GM12878 (cell line): ENCODE results near the gene ANKS1A. TPM values are rescaled to one million over a fixed set of nuclear protein-coding genes. Genes with fewer than 3 reads are reported as not detected.
"Not testable (repeated sequence)": the region's sequence is repeated elsewhere in the genome, so short reads cannot be mapped to it uniquely, and the experiment has no call there.

Experiments used
- ATAC-seq: fragments of 200-7000 bp; cut with Tn5 transposase; 3 replicates; pipeline ENCODE4 v1.9.1; 2020; ENCODE audit warnings: mild to moderate bottlenecking, moderate library complexity
- BruUV-seq: library from RNA; stranded (reverse); fragments of 400-500 nt; replicated peaks from 2 replicates; lab custom pipeline; 2021; lab: Mats Ljungman, UMichigan
- CTCF ChIA-PET: fragments of 300-600 bp; sonication (Branson Sonifier 250); formaldehyde crosslinking; extraction: SDS; loops from one replicate; lab custom pipeline; 2021; ENCODE audit warnings: inconsistent platforms; lab: Yijun Ruan, JAX
- POLR2A ChIA-PET: fragments of 350-600 bp; formaldehyde crosslinking; extraction: SDS; loops from one replicate; lab custom pipeline; 2021; ENCODE audit warnings: inconsistent platforms; lab: Charles Lee
- RAD21 ChIA-PET: fragments of 300-600 bp; sonication (Branson Sonifier 250); formaldehyde crosslinking; loops from one replicate; lab custom pipeline; 2023; ENCODE audit warnings: antibody characterized with exemption; ENCODE audit not compliant: unreplicated experiment; lab: Charles Lee
- SMC1A ChIA-PET: fragments of 300-600 bp; sonication (Branson Sonifier 250); formaldehyde crosslinking; loops from one replicate; lab custom pipeline; 2023; ENCODE audit not compliant: unreplicated experiment, uncharacterized antibody; lab: Charles Lee
- DNase-seq: peaks from one replicate; pipeline ENCODE4 v3.0.0-alpha.2; 2011; ENCODE audit warnings: low read depth, low spot score
- FAIRE-seq: peaks from 3 replicates; lab custom pipeline; 2011; peaks lifted over from hg19 to GRCh38; lab: Jason Lieb, UNC
- H2AFZ ChIP-seq: 2 replicates; pipeline ENCODE4 v1.6.0; 2011; ENCODE audit warnings: low read depth, low read length, control low read depth; ENCODE audit not compliant: control insufficient read depth
- H3K27ac ChIP-seq: 2 replicates; pipeline ENCODE4 v1.5.1; 2011; ENCODE audit warnings: control low read depth; ENCODE audit not compliant: control insufficient read depth, insufficient read depth
- H3K27me3 ChIP-seq, 2 experiments: replicated peaks in 1 of 2; 2 replicates each; pipeline versions ENCODE4 v1.6.0 to v1.6.1; 2011; ENCODE audit warnings: low read length in 1 of 2; ENCODE audit not compliant: control insufficient read depth in 2 of 2, insufficient read depth in 2 of 2
- H3K36me3 ChIP-seq, 2 experiments: 2 replicates each; pipeline ENCODE4 v1.5.1; 2011; ENCODE audit warnings: low read length in 1 of 2; ENCODE audit not compliant: control insufficient read depth in 2 of 2, insufficient read depth in 2 of 2
- H3K4me1 ChIP-seq: 2 replicates; pipeline ENCODE4 v1.6.1; 2011; ENCODE audit warnings: mild to moderate bottlenecking, low read length, moderate library complexity, mixed read lengths; ENCODE audit not compliant: control insufficient read depth, insufficient read depth
- H3K4me2 ChIP-seq: 2 replicates; pipeline ENCODE4 v1.6.0; 2011; ENCODE audit warnings: control low read depth; ENCODE audit not compliant: control insufficient read depth, insufficient read depth
- H3K4me3 ChIP-seq: fragments of 200-600 bp; sonication (generic); 2 replicates; pipeline ENCODE4 v1.5.1; 2016
- H3K79me2 ChIP-seq: 2 replicates; pipeline ENCODE4 v1.6.0; 2011; ENCODE audit warnings: low read length; ENCODE audit not compliant: control insufficient read depth, insufficient read depth
- H3K9ac ChIP-seq: 2 replicates; pipeline ENCODE4 v1.8.0; 2011; ENCODE audit warnings: low read length, control low read depth, mixed read lengths; ENCODE audit not compliant: control insufficient read depth, insufficient read depth
- H3K9me3 ChIP-seq: replicated peaks from 3 replicates; pipeline ENCODE4 v1.5.1; 2011; ENCODE audit warnings: mild to moderate bottlenecking, low read length; ENCODE audit not compliant: control insufficient read depth, insufficient read depth
- H4K20me1 ChIP-seq: 2 replicates; pipeline ENCODE4 v1.6.0; 2011; ENCODE audit not compliant: control insufficient read depth, insufficient read depth
- ESRRA ChIP-seq: IDR thresholded peaks from 2 replicates; pipeline ENCODE4 v1.6.1; 2012; ENCODE audit warnings: mild to moderate bottlenecking, low read length, improper control_type of control experiment
- KLF5 ChIP-seq: fragments of 450-650 bp; IDR thresholded peaks from 2 replicates; pipeline ENCODE4 v1.6.1; 2014; ENCODE audit warnings: mild to moderate bottlenecking; ENCODE audit not compliant: partially characterized antibody
- MEF2A ChIP-seq: IDR thresholded peaks from 2 replicates; pipeline ENCODE4 v1.6.1; 2011; ENCODE audit warnings: low read depth, mild to moderate bottlenecking, low read length, moderate library complexity; ENCODE audit not compliant: insufficient read depth
- RAD21 ChIP-seq: IDR thresholded peaks from 2 replicates; pipeline ENCODE4 v1.6.1; 2011; ENCODE audit warnings: mild to moderate bottlenecking, low read depth, low read length, moderate library complexity; ENCODE audit not compliant: insufficient read depth
- RELA ChIP-seq: fragments of 450-650 bp; IDR thresholded peaks from 2 replicates; pipeline ENCODE4 v1.8.0; 2014; ENCODE audit warnings: borderline replicate concordance; ENCODE audit not compliant: partially characterized antibody
- SREBF1 ChIP-seq: IDR thresholded peaks from 2 replicates; pipeline ENCODE4 v1.6.1; 2012; ENCODE audit warnings: mild to moderate bottlenecking, low read length
- WGBS: methylation state at CpG from one replicate; pipeline ENCODE4 v1.1.6; 2016; ENCODE audit warnings: low lambda C conversion rate; ENCODE audit not compliant: insufficient replicate concordance, insufficient coverage; ENCODE audit errors: missing lambda C conversion rate; 5-methylcytosine and 5-hydroxymethylcytosine counted together
- in situ Hi-C: fragments of 300-500 bp; cut with MboI; formaldehyde crosslinking; loops from 9 replicates; pipeline ENCODE4 v1.14.3; 2018; ENCODE audit warnings: mixed read lengths
- intact Hi-C: fragments of 100-400 bp; cut with micrococcal nuclease; formaldehyde crosslinking; loops from one replicate; pipeline ENCODE4 v1.14.2; 2022; ENCODE audit not compliant: unreplicated experiment
- polyA plus RNA-seq, 11 experiments: library from polyadenylated mRNA; depleted of rRNA in 4 of 11; unstranded in 6 of 11; stranded (reverse) in 5 of 11; fragments of >200 nt; fragmentation: Nextera tagmentation in 4 of 11; fragmentation: Illumina TruSeq in 1 of 11; extraction: Ambion mirVana in 4 of 11; extraction: Trizol in 1 of 11; gene quantifications; 1 replicate in 1 of 11; 2 replicates in 10 of 11; pipeline versions ENCODE4 v1.2.1 to v1.2.3, GENCODE V29; 2011 to 2016; ENCODE audit warnings: inconsistent platforms in 2 of 11, missing spikeins in 2 of 11, low read depth in 1 of 11
- total RNA-seq, 4 experiments: library from RNA; depleted of rRNA in 3 of 4; stranded (reverse); fragments of >200 nt in 3 of 4; fragmentation: Illumina TruSeq in 1 of 4; extraction: Trizol in 1 of 4; gene quantifications; 2 replicates each; pipeline versions ENCODE4 v1.2.1 to v1.2.3, GENCODE V29; 2013 to 2021
- TF ChIP-seq, protein P1 (sequence below): IDR thresholded peaks from 2 replicates; pipeline ENCODE4 v1.6.1; 2012; ENCODE audit warnings: low read depth, low read length, improper control_type of control experiment

ANKS1A gene
- total and polyA plus RNA-seq, 10 of the 15 experiments (the other 5 are each of a cell fraction or from before 2014, with no cell fraction given), result 0.60 to 7.0 (median 3.0) TPM

DNA sequence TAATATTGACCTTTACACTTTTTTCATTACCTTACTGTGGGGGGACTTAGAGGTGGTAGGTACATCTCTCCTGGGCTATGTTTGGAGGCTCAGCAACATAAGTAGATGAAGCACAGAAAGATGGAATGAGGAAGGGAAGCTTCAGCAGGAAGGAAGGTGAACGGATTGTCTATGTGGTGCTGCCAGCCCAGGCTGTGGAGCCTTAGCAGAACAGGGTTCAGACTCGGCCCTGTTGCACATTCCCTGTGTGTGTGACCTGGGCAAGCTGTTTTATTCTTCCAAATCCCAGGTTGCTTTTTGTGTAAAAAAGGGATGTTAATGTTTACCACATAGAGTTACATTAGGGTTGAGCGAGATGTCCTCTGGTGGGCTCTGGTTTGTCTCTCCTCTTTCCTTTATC, 41.2 kb downstream of the ANKS1A start:
- BruUV-seq, result no TSS peak
- no peak for TF ChIP-seq SREBF1
- no peak for TF ChIP-seq RELA
- TF ChIP-seq, protein P1, sequence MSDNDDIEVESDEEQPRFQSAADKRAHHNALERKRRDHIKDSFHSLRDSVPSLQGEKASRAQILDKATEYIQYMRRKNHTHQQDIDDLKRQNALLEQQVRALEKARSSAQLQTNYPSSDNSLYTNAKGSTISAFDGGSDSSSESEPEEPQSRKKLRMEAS, result no peak
- no peak for TF ChIP-seq KLF5
- no peak for TF ChIP-seq ESRRA
- no peak for TF ChIP-seq MEF2A
- no peak for TF ChIP-seq RAD21
- CTCF ChIA-PET, result no interaction called here
- 79% methylated on average over 3 of the region's 3 CpGs for WGBS
- H3K79me2 ChIP-seq, result no peaks in the 10 kb centered on the region
- SMC1A ChIA-PET, result no interaction called here
- RAD21 ChIA-PET, result no interaction called here
- H3K27me3 ChIP-seq, result no peaks in the 10 kb centered on the region
- no peak overlapping the region for H3K27ac ChIP-seq
- H3K9me3 ChIP-seq, result no peaks in the 10 kb centered on the region
- intact Hi-C loops (no loop called here), in situ Hi-C loops (no loop called here)
- no peaks in the 10 kb centered on the region for H4K20me1 ChIP-seq
- no peaks in the 10 kb centered on the region for H3K36me3 ChIP-seq
- no peak overlapping the region for H3K4me3 ChIP-seq
- no peak for DNase-seq
- no peak for FAIRE-seq
- H3K9ac ChIP-seq, result no peak overlapping the region
- POLR2A ChIA-PET, result no interaction called here
- no peak overlapping the region for H2AFZ ChIP-seq
- ATAC-seq, result no peak
- H3K4me2 ChIP-seq, result no peak overlapping the region
- no peaks in the 10 kb centered on the region for H3K4me1 ChIP-seq

DNA sequence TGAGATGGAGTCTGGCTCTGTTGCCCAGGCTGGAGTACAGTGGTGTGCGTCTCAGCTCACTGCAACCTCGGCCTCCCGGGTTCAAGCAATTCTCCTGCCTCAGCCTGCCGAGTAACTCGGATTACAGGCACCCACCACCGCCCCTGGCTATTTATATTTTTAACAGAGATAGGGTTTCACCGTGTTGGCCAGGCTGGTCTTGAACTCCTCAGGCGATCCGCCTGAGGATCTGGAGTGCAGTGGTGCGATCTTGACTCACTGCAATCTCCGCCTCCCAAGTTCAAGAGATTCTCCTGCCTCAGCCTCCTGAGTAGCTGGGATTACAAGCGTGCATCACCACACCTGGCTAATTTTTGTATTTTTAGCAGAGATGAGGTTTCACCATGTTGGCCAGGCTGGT, 43.1 kb downstream of the ANKS1A start:
- H4K20me1 ChIP-seq, result not testable (repeated sequence)

More for the DNA sequence above, 43.1 kb downstream of the ANKS1A start:
- H3K79me2 ChIP-seq, H2AFZ ChIP-seq, H3K36me3 ChIP-seq, BruUV-seq, H3K27me3 ChIP-seq, H3K4me3 ChIP-seq, H3K4me2 ChIP-seq, H3K9ac ChIP-seq, DNase-seq, SMC1A ChIA-PET, ATAC-seq, RAD21 ChIA-PET, H3K27ac ChIP-seq, H3K4me1 ChIP-seq, H3K9me3 ChIP-seq, POLR2A ChIA-PET, intact Hi-C loops, in situ Hi-C loops, FAIRE-seq: not testable (repeated sequence)
- 82% methylated on average over 12 of the region's 12 CpGs for WGBS
- CTCF ChIA-PET, result interaction anchor here (1.2 kb wide), 1 partner anchor 11 kb away, joined by 3 read pairs; no protein-coding TSS in a partner anchor
